GM12875 (cell line): ENCODE results near the gene CP.

ENCODE experiments used
- H3K4me3 ChIP-seq: one replicate; pipeline ENCODE4 v1.5.1; 2011; ENCODE audit warnings: low read depth, low read length, control low read depth
- CTCF ChIP-seq: IDR thresholded peaks from 2 replicates; pipeline ENCODE4 v1.5.1; 2011; ENCODE audit warnings: low read depth, mild to moderate bottlenecking, control low read depth, inconsistent platforms, low read length, moderate library complexity, borderline replicate concordance; ENCODE audit not compliant: insufficient read depth

CP gene

DNA sequence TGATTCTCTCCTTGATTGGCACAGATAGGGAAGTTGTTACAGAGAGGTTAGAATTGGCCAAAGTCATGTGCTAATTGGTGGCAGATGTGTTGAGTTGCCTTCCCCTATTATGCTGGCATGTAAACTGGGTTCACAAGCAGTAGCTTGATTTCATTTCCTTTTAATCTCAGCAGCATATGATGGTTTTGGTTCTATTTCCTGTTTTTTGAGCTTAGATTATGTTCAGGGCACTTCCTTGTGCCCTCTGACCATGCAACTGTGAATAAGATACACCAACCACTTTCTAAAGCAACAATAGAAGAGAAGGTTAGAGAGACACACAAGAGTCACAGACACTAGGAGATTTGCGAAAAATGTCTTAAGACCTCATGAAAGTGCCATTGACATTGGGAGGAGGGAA lies 75.7 kb downstream of the CP start:
- H3K4me3 ChIP-seq: no peak overlapping the region
- no peak for TF ChIP-seq CTCF

GRCh38 chr3:149145356-149145755 lies 76.3 kb downstream of the CP start:
- TF ChIP-seq CTCF: no peak
- H3K4me3 ChIP-seq: no peak overlapping the region

DNA sequence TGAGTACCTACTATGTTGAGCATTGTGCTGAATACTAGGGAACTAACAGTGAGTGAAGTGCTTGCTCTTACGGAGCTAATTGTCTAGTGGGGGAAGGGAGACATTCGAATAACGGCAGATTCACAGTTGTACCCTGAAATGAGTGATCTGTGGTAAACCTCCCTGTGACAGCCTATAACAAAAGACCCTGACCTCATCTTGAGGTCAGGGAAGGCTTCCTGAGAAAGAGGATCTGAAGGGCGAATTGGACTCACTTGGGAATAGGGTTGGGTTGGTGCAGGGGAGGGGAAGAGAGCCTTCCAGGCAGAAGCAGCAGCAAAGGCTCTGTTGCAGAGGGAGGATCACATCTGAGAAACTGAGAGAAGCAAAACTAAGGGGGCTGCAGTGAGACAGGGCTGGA lies 78.9 kb downstream of the CP start:
- no peak overlapping the region for H3K4me3 ChIP-seq
- TF ChIP-seq CTCF: no peak

DNA sequence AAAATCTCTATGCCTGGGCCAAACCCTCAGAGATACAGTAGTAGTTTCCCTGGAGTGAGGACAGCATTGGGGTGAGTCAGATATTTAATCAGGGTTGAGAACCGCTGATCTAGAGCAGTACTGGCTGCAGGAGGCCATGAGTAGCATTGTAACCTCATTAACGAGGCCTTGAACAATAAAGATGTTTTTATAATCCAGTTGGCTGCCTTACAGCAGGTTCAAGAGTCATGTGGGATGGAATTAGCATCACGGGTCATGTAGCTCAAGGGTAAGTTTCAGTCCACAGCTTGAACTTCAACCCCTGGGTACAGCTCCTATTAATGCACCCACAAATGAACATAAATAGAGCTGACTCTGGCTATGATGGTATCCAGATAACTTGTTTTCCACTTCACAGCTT lies 87.1 kb downstream of the CP start:
- TF ChIP-seq CTCF: no peak
- no peak overlapping the region for H3K4me3 ChIP-seq

- TF ChIP-seq CTCF: no peak
- no peak overlapping the region for H3K4me3 ChIP-seq
These were observed 90.0 kb downstream of the CP start for GRCh38 chr3:149131589-149131988.

GRCh38 chr3:149129326-149130205 lies 92.1 kb downstream of the CP start, which contains the start of gene HPS3:
HPS3 (plus strand) TSS chr3:149129638; CDS start chr3:149129724, 86 bp downstream.
- H3K4me3 ChIP-seq: peak within 1 kb of the TSS; percentile 89
- TF ChIP-seq CTCF: no peak

GRCh38 chr3:149128821-149129220 lies 92.8 kb downstream of the CP start:
- peak overlapping the region; percentile 89 for H3K4me3 ChIP-seq
- TF ChIP-seq CTCF: no peak
